Hepatocyte (in vitro differentiated cells): ENCODE results near the gene MUC20.

ENCODE experiments used
- CTCF ChIP-seq: fragments of 200-600 bp; sonication (generic); IDR thresholded peaks from 2 replicates; pipeline ENCODE4 v1.5.1; 2016; ENCODE audit warnings: antibody characterized with exemption, mild to moderate bottlenecking; ENCODE audit not compliant: poor library complexity
- EZH2 ChIP-seq: fragments of 200-600 bp; sonication (generic); IDR thresholded peaks from 2 replicates; pipeline ENCODE4 v1.6.1; 2016; ENCODE audit warnings: antibody characterized with exemption, mild to moderate bottlenecking, borderline replicate concordance
- EZH2phosphoT487 ChIP-seq: fragments of 200-600 bp; sonication (generic); IDR thresholded peaks from one replicate; pipeline ENCODE4 v1.6.1; 2018; ENCODE audit warnings: antibody characterized with exemption, mild to moderate bottlenecking, low read depth, moderate library complexity; ENCODE audit not compliant: unreplicated experiment, severe bottlenecking

- TF ChIP-seq CTCF (no peak), EZH2 (no peak), EZH2phosphoT487 (no peak)
Measured at GRCh38 chr3:195755791-195756676, 35.3 kb downstream of the MUC20 start.
